HepG2 (cell line): ENCODE results near the gene ATM. TPM values are rescaled to one million over a fixed set of nuclear protein-coding genes. Genes with fewer than 3 reads are reported as not detected.

Experiments
- CEBPZ ChIP-seq: IDR thresholded peaks from 2 replicates; pipeline ENCODE4 v1.6.1; 2012; ENCODE audit warnings: low read length, improper control_type of control experiment
- GATAD2A ChIP-seq: IDR thresholded peaks from 2 replicates; pipeline ENCODE4 v1.6.1; 2016
- KDM5A ChIP-seq: fragments of 200-600 bp; sonication (generic); IDR thresholded peaks from 2 replicates; pipeline ENCODE4 v1.7.0; 2018; ENCODE audit warnings: antibody characterized with exemption, mild to moderate bottlenecking, low read length, borderline replicate concordance
- ONECUT2 ChIP-seq: sonication (generic); formaldehyde crosslinking; IDR thresholded peaks from 2 replicates; pipeline ENCODE4 v1.4.0; 2020; ENCODE audit warnings: missing genetic modification reagents
- PCBP1 ChIP-seq: fragments of 200-400 bp; formaldehyde crosslinking; IDR thresholded peaks from 2 replicates; pipeline ENCODE4 v1.6.1; 2017; ENCODE audit warnings: mild to moderate bottlenecking, low read depth, low read length, borderline replicate concordance
- SAFB2 ChIP-seq: sonication (generic); formaldehyde crosslinking; IDR thresholded peaks from 2 replicates; pipeline ENCODE4 v1.5.1; 2020; ENCODE audit warnings: missing genetic modification reagents, low read depth, mild to moderate bottlenecking, borderline replicate concordance
- SIN3A ChIP-seq: IDR thresholded peaks from 2 replicates; pipeline ENCODE4 v1.6.1; 2011; ENCODE audit warnings: low read depth, mild to moderate bottlenecking, control low read depth, low read length, borderline replicate concordance
- ZNF101 ChIP-seq: sonication (generic); formaldehyde crosslinking; IDR thresholded peaks from 2 replicates; pipeline ENCODE4 v1.4.0; 2020; ENCODE audit warnings: mild to moderate bottlenecking, low read depth, missing genetic modification reagents, borderline replicate concordance
- ZNF501 ChIP-seq: sonication (generic); formaldehyde crosslinking; IDR thresholded peaks from 2 replicates; pipeline ENCODE4 v1.5.1; 2020; ENCODE audit warnings: mild to moderate bottlenecking, moderate library complexity, missing genetic modification reagents
- ZNF558 ChIP-seq: sonication (generic); formaldehyde crosslinking; IDR thresholded peaks from 2 replicates; pipeline ENCODE4 v1.9.0; 2022; ENCODE audit warnings: mild to moderate bottlenecking, missing genetic modification reagents, borderline replicate concordance
- ZSCAN30 ChIP-seq: sonication (generic); formaldehyde crosslinking; IDR thresholded peaks from 2 replicates; pipeline ENCODE4 v1.5.0; 2020; ENCODE audit warnings: mild to moderate bottlenecking, missing genetic modification reagents
- polyA plus RNA-seq, 8 experiments: library from polyadenylated mRNA; depleted of rRNA in 3 of 8; stranded (reverse) in 7 of 8; unstranded in 1 of 8; fragments of >200 nt; fragmentation: Illumina TruSeq in 4 of 8; extraction: Trizol in 4 of 8; gene quantifications; 2 replicates each; pipeline versions ENCODE4 v1.2.1 to v1.2.3, GENCODE V29; 2011 to 2016; ENCODE audit warnings: low read depth in 4 of 8, missing spikeins in 1 of 8, mixed read lengths in 1 of 8; ENCODE audit not compliant: insufficient read depth in 1 of 8
- total RNA-seq, 5 experiments: library from RNA; depleted of rRNA; stranded (reverse); fragments of >200 nt; fragmentation: Illumina TruSeq; extraction: Trizol; gene quantifications; 2 replicates each; pipeline ENCODE4 v1.2.3, GENCODE V29; 2016; ENCODE audit warnings: low read depth in 1 of 5
- TF ChIP-seq, protein P1 (sequence below): sonication (generic); formaldehyde crosslinking; IDR thresholded peaks from 2 replicates; pipeline ENCODE4 v1.5.1; 2020; ENCODE audit warnings: missing genetic modification reagents, mild to moderate bottlenecking, borderline replicate concordance
- TF ChIP-seq, protein P2 (sequence below): sonication (generic); formaldehyde crosslinking; IDR thresholded peaks from 2 replicates; pipeline ENCODE4 v1.8.1; 2022; ENCODE audit warnings: low read depth, mild to moderate bottlenecking, missing genetic modification reagents
- TF ChIP-seq, protein P3 (sequence below): sonication (generic); formaldehyde crosslinking; IDR thresholded peaks from 2 replicates; pipeline ENCODE4 v1.5.0; 2020; ENCODE audit warnings: mild to moderate bottlenecking, missing genetic modification reagents

The ATM gene
- total and polyA plus RNA-seq, 2 of the 13 experiments (the other 11 are each of a cell fraction or from before 2014, with no cell fraction given) = 40.0 to 71.6 TPM

DNA sequence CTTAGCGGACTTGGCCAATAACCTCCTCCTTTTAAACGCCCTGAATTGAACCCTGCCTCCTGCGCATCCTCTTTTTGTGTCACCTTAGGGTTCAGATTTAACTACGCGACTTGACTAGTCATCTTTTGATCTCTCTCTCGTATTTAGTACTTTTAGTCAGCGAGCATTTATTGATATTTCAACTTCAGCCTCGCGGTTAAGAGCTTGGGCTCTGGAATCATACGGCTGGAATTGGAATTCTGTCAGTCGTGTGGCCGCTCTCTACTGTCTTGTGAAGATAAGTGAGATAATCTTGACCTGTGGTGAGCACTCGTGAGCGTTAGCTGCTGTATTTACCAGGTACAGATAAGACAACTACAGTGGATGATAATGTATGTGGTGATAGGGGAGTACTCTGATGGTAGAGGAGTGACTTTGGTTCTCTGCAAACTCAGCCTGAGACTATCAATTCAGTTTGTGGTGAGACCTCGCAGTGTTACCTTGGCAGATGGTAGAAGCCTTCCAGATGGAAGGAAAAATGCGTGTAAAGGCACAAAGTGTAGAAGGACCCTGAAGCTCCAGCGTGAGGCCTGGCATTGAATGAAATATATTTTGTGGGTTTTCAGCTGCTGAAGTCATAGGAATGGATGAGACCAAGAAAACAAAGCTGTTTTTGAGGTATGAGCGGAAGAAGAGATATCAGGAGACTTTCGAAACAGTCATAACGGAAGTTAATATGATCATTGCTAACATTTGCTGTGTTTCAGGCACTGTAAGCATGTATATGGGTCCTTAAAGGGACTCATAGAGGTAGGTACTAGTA lies 682 bp downstream of the ATM start (continued):
- TF ChIP-seq ONECUT2 (CRISPR knock-in tag) (0 out of 2 replicates have a peak, but pooled peaks have one; percentile 28), SIN3A (0 out of 2 replicates have a peak, but pooled peaks have one; percentile 27), ZNF501 (CRISPR knock-in tag) (peak; percentile 1), SAFB2 (CRISPR knock-in tag) (no peak), GATAD2A (CRISPR knock-in tag) (0 out of 2 replicates have a peak, but pooled peaks have one; percentile 30), ZNF558 (CRISPR knock-in tag) (peak; percentile 46; the same call in 1 of the 2 replicates), ZSCAN30 (CRISPR knock-in tag) (no peak), CEBPZ (no peak), KDM5A (0 out of 2 replicates have a peak, but pooled peaks have one; percentile 66), ZNF101 (no peak), PCBP1 (no peak)
- TF ChIP-seq, protein P1, sequence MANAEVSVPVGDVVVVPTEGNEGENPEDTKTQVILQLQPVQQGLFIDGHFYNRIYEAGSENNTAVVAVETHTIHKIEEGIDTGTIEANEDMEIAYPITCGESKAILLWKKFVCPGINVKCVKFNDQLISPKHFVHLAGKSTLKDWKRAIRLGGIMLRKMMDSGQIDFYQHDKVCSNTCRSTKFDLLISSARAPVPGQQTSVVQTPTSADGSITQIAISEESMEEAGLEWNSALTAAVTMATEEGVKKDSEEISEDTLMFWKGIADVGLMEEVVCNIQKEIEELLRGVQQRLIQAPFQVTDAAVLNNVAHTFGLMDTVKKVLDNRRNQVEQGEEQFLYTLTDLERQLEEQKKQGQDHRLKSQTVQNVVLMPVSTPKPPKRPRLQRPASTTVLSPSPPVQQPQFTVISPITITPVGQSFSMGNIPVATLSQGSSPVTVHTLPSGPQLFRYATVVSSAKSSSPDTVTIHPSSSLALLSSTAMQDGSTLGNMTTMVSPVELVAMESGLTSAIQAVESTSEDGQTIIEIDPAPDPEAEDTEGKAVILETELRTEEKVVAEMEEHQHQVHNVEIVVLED (CRISPR knock-in tag) = no peak
- TF ChIP-seq, protein P2, sequence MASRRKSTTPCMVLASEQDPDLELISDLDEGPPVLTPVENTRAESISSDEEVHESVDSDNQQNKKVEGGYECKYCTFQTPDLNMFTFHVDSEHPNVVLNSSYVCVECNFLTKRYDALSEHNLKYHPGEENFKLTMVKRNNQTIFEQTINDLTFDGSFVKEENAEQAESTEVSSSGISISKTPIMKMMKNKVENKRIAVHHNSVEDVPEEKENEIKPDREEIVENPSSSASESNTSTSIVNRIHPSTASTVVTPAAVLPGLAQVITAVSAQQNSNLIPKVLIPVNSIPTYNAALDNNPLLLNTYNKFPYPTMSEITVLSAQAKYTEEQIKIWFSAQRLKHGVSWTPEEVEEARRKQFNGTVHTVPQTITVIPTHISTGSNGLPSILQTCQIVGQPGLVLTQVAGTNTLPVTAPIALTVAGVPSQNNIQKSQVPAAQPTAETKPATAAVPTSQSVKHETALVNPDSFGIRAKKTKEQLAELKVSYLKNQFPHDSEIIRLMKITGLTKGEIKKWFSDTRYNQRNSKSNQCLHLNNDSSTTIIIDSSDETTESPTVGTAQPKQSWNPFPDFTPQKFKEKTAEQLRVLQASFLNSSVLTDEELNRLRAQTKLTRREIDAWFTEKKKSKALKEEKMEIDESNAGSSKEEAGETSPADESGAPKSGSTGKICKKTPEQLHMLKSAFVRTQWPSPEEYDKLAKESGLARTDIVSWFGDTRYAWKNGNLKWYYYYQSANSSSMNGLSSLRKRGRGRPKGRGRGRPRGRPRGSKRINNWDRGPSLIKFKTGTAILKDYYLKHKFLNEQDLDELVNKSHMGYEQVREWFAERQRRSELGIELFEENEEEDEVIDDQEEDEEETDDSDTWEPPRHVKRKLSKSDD = peak; percentile 10; the same call in 1 of the 2 replicates
- TF ChIP-seq, protein P3, sequence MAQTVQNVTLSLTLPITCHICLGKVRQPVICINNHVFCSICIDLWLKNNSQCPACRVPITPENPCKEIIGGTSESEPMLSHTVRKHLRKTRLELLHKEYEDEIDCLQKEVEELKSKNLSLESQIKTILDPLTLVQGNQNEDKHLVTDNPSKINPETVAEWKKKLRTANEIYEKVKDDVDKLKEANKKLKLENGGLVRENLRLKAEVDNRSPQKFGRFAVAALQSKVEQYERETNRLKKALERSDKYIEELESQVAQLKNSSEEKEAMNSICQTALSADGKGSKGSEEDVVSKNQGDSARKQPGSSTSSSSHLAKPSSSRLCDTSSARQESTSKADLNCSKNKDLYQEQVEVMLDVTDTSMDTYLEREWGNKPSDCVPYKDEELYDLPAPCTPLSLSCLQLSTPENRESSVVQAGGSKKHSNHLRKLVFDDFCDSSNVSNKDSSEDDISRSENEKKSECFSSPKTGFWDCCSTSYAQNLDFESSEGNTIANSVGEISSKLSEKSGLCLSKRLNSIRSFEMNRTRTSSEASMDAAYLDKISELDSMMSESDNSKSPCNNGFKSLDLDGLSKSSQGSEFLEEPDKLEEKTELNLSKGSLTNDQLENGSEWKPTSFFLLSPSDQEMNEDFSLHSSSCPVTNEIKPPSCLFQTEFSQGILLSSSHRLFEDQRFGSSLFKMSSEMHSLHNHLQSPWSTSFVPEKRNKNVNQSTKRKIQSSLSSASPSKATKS (CRISPR knock-in tag) = no peak
